Inflammatory macrophage treated with lipopolysaccharide for 1 hour (primary cell): ENCODE data around the gene DNLZ.
"Not testable (repeated sequence)": the region's sequence is repeated elsewhere in the genome, so short reads cannot be mapped to it uniquely, and the experiment has no call there.

Experiments used
- DNase-seq, 2 donors: peaks; one replicate each; pipeline ENCODE4 v3.0.0-alpha.2; 2020 to 2022

DNLZ gene

DNA sequence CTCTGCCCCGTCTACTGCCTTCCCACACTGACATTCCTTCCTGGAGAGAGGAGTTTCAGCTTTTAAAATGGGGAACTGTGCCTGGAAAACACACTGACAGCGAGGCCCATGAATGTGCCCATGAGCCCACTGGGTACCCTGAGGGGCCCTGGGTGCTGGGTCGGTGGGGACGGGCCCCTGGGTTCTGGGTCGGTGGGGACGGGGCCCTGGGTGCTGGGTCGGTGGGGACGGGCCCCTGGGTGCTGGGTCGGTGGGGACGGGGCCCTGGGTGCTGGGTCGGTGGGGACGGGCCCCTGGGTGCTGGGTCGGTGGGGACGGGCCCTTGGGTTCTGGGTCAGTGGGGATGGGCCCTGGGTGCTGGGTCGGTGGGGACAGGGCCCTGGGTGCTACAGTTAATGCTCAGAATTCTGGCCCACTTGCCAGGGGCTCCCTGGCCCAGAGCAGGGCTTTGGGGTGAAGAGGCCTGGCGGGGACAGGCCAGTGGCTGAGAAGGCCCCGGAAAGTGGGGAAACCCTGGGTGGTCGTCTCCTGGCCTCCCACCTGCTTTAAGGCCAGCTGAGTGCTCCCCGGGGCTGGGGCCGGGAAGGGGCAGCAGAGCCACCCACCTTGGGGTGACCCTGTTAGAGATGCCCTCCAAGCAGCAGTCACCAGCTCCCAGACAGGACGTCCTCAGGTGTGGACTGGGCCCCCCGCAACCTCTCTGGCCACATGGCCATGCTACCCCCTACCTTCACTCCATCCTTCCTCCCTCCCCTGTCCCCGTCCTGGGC lies 33.7 kb downstream of the DNLZ start:
- no peak for DNase-seq

- DNase-seq: no peak
Measured at GRCh38 chr9:136329211-136329627, 34.3 kb downstream of the DNLZ start.

GRCh38 chr9:136328622-136329041 lies 34.9 kb downstream of the DNLZ start:
- no peak for DNase-seq

- DNase-seq: no peak
Measured at GRCh38 chr9:136328011-136328621, 35.4 kb downstream of the DNLZ start.

DNA sequence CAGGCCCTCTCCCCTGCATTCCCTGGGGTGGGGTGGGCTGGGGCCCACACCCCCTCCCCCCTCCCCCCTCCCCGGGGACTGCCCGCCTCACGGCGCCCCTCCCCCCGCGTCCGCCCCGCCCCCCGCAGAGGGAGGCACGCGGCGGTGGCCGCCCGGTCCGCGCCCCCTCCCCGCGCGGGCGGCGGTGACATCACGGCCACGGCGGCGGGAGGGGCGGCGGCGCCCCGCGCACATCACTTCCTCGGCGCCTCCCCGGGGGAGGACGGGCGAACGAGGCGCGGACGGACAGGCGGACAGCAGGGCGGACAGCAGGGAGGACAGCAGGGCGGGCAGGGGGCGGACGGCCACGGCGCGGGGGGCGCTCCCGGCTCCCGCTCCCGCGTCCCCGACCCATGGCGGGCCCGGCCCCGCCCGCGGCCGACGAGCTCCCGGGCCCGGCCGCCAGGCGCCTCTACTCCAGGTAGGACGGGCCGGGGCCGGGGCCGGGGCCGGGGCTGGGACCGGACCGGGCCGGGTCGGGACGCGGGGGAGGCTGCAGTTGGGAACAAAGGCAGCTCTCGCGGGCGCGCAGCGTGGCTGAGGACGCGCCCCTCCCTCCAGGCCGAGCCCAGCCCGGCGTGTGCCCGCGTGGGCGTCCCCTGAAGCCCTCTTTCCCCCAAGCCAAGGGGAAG lies 36.1 kb downstream of the DNLZ start, which contains the start of gene GPSM1:
Gene GPSM1, plus strand, starts transcription at position 236 of the 671 bp plus-strand sequence. Its CDS starts 157 bp downstream, at position 393.
- DNase-seq: peak; percentile 29 to 32

- DNase-seq: no peak
Measured at GRCh38 chr9:136326761-136327303, 36.7 kb downstream of the DNLZ start.

DNA sequence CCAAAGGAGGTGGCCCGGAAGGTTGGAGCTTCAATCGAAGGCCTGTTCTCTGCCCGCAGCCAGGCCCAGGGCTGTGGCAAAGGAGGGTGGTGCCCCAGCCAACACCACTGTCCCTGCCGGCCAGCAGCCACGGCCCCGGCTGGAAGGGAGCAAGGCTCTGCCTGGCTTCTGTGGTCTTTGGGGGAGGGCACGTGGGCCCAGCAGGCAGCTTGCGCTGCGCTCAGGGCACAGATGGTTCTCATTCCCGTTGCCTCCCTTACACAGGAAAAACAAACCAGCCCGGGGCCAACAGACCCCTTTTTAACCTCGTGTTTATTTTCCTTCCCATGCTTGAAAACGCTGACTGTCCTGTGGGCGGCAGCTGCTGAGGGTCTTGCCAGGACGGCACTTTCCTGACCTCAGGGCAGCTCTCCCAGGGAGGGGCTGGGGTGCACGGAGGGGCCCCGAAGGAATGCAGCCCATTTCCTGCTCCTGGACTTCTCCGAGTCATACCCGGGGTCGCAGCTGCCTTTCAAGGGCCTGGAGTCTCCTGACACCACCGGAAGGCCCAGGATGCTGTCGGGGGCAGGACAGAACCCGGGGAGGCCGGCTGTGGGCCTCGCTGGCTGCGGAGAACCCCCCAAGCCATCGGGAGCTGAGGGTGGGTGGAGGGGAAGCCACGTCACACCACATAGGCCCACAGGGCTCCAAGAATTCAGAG lies 37.3 kb downstream of the DNLZ start:
- DNase-seq: no peak

DNA sequence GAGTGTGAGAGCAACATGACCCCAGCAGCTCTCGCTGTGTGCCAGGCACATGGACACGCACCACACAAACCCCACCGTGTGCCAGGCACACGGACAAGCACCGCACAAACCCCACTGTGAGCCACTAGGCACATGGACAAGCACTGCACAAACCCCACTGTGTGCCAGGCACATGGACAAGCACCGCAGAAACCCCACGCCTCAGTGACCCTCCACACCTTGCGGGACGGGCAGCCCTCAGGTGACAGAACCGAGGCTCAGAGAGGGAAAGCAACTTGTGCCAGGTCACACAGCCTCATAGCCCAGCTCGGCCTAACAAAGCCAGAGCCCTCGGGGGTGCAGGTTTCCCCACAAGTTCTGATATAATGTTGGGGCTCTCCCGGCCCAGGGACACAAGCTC lies 38.2 kb downstream of the DNLZ start:
- DNase-seq: no peak

DNA sequence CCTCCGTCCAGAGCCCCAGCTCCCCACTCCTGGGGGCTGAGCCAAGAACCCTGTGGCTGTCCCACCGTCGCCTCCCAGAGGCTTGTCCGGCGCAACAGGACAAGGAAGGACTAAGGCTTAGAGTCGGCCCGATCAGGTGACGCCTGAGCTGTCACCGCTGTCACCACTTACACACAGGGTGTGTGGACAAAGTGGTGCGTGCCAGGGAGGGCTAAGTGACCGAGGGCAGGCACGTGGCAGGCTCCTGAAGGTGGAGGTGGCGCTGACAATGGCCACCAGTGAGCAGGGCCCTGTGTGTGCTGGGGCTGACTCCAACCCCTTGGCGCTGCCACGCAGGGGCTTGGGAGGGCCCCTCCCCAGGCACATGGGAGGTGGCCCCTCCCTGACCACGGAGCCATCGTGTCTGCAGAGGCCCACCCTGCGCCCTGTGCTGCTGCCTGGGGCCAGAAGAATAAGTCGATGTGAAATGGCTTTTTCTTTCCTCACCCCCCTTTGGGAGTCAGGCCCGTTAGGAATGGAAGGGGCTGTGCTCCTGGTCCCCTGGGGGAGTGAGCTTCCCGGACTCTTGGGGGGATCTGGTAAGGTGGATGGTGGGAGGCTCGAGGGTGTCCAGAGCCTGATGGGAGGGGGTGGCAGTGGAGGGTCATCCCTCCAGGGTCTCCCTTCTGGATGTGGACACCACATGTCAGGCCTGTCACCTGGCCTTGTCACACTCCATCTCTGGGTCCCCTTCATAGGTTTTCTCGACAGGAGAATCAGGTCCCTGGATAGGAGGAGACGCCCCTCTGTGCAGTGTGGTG lies 38.8 kb downstream of the DNLZ start:
- no peak for DNase-seq

GRCh38 chr9:136323371-136323789 lies 40.2 kb downstream of the DNLZ start:
- no peak for DNase-seq

DNA sequence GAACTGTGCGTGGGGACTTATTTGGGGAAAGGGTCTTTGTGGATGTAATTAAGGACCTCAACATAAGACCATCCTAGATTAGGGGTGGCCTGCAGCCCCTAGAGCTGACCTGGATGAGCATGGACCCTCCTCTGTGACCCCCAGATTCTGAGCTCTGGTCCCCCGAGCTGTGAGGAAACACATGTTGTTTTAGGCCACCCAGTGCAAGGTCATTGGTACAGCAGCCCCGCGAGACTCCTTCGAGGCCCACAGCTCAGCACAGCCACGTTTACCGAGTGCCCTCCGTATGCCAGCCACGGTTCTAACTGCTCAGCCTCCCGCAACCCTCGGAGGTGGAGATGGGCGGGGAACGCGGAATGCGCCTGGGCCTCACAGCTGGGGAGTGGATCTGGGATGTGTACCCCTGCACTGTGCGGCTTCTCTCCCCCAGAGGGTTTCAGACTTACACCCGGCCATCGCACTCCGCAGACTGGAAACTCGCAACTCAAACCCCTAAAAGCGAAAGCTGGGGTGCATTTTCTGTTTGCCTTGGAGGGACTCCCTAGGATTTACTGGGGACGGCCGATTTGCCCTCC lies 40.7 kb downstream of the DNLZ start:
- DNase-seq: no peak

DNA sequence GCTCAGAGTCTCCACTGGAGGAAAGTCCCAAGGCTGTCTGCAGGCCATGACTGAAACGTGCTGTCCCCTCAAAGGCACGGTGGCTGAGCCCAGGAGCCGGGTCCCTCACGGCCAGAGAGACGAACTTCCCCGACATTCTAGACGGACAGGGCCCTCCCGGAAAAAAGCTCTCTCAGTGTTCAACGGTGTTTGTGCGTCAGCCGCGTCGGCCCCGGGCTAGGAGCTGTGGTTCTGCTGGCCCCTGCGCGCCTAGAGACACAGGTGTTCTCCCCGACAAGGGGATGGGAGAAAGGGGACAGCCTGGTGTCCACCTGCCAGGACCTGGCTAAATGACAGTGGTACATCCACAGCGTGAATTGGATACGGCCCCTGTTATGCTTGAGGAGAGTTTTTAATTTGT lies 42.0 kb downstream of the DNLZ start:
- DNase-seq: no peak

GRCh38 chr9:136320972-136321371 lies 42.6 kb downstream of the DNLZ start:
- DNase-seq: not testable (repeated sequence)

- DNase-seq: not testable (repeated sequence)
Measured at GRCh38 chr9:136319955-136320354, 43.6 kb downstream of the DNLZ start.

DNA sequence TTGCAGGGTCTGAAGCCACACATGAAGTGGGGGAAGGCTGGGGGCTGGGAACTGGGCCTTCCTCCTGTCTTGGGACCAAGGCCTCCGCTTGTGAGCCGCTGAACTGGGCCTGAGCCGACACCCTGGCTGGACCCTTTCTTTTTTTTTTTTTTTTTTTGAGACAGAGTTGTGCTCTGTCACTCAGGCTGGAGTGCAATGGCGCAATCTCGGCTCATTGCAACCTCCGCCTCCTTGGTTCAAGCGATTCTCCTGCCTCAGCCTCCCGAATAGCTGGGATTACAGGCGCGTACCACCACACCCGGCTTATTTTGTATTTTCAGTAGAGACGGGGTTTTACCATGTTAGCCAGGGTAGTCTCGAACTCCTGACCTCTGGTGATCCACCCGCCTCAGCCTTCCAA lies 44.3 kb downstream of the DNLZ start:
- not testable (repeated sequence) for DNase-seq

DNA sequence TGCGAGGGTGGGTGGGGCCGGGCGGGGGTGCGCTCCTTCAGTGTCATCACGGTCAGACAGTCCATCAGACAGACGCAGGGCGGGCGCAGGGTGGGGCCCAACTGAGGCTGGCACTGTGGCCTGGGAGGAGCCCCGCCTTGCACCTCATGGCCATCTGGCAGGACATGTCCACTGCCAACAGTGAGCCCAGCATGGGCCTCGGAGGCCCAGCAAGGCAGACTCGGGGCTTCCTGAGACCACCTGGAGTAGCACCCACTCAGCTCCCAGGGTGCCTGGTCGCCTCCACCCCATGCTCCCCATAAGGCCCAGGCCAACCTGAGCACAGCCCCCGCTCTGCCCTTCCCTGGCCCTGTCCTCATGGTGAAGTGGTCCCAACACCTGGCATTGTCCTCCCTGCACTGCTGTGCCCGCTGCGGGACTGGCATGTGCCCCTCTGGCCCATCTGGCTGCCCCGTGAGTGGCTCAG lies 44.7 kb downstream of the DNLZ start:
- no peak for DNase-seq

- DNase-seq: no peak
Measured at GRCh38 chr9:136318111-136318775, 45.3 kb downstream of the DNLZ start.

GRCh38 chr9:136317695-136318094 lies 45.8 kb downstream of the DNLZ start:
- no peak for DNase-seq

- no peak for DNase-seq
Measured at GRCh38 chr9:136316896-136317676, 46.5 kb downstream of the DNLZ start.

DNA sequence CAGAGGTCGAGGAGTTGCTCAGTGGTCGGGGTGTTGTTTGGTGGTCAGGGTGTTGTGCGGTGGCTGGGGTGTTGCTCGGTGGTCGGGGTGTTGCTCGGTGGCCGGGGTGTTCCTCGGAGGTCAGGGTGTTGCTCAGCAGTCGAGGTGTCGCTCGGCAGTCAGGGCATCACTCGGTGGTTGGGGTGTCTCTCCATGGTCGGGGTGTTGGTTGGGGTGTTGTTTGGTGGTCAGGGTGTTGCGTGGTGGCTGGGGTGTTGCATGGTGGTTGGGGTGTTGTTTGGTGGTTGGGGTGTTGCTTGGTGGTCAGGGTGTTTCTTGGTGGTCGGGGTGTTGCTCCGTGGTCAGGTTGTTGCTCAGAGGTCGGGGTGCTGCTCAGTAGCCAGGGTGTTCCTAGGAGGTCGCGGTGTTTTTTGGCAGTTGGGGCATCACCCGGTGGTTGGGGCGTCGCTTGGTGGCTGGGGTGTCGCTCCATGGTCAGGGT lies 47.2 kb downstream of the DNLZ start:
- DNase-seq: no peak
